Activated B cell treated with CpG ODN at 0.5 μM for 24 hours (primary cell): ENCODE results near the gene MIDN. TPM values are rescaled to one million over a fixed set of nuclear protein-coding genes. Genes with fewer than 3 reads are reported as not detected.

Experiments
- ATAC-seq: fragments of 200-7000 bp; cut with Tn5 transposase; one replicate; pipeline ENCODE4 v1.10.0; 2021; ENCODE audit warnings: low read depth, mild to moderate bottlenecking, moderate library complexity
- CTCF ChIA-PET: fragments of 350-600 bp; sonication (Branson Sonifier 250); formaldehyde crosslinking; loops from one replicate; lab custom pipeline; 2021; ENCODE audit warnings: antibody characterized with exemption; lab: Charles Lee
- POLR2A ChIA-PET: fragments of 350-600 bp; sonication (Branson Sonifier 250); formaldehyde crosslinking; loops from one replicate; lab custom pipeline; 2021; ENCODE audit warnings: antibody characterized with exemption; lab: Charles Lee
- DNase-seq: peaks from one replicate; pipeline ENCODE4 v3.0.0; 2022
- H3K27ac Mint-ChIP-seq: one replicate; pipeline ENCODE4 v1.8.0; 2020; ENCODE audit warnings: mixed read lengths
- H3K27me3 Mint-ChIP-seq: one replicate; pipeline ENCODE4 v1.8.0; 2021; ENCODE audit warnings: mixed read lengths
- H3K36me3 Mint-ChIP-seq: one replicate; pipeline ENCODE4 v1.8.0; 2021; ENCODE audit warnings: low read depth, mixed read lengths
- H3K4me1 Mint-ChIP-seq: one replicate; pipeline ENCODE4 v1.8.0; 2021; ENCODE audit warnings: mixed read lengths
- H3K4me3 Mint-ChIP-seq: one replicate; pipeline ENCODE4 v1.8.0; 2020; ENCODE audit warnings: mild to moderate bottlenecking, mixed read lengths
- H3K9me3 Mint-ChIP-seq: one replicate; pipeline ENCODE4 v1.8.0; 2020; ENCODE audit warnings: mixed read lengths
- CTCF ChIP-seq: fragments of 200-600 bp; IDR thresholded peaks from one replicate; pipeline ENCODE4 v1.8.0; 2022; ENCODE audit warnings: antibody characterized with exemption, mild to moderate bottlenecking
- intact Hi-C: fragments of 100-400 bp; cut with micrococcal nuclease; formaldehyde crosslinking; loops from one replicate; pipeline ENCODE4 v1.15.1; 2024
- total RNA-seq: library from RNA; stranded (reverse); gene quantifications from 2 replicates; pipeline ENCODE4 v1.2.3, GENCODE V29; 2022

MIDN gene
- total RNA-seq, 1 donor from 2014 or later, result 68.4 TPM

GRCh38 chr19:1282588-1283206 lies 34.3 kb downstream of the MIDN start:
- Mint-ChIP-seq H3K4me1 (peaks cover 16% of the 10 kb centered on the region), H3K4me3 (no peak overlapping the region), H3K9me3 (no peaks in the 10 kb centered on the region), H3K27ac (no peak overlapping the region), H3K36me3 (peaks cover 19% of the 10 kb centered on the region), H3K27me3 (peaks cover 23% of the 10 kb centered on the region)
- TF ChIP-seq CTCF, result no peak
- ChIA-PET POLR2A (interaction anchor here (1.8 kb wide), 1 partner anchor 14 kb away, joined by 8 read pairs; the partner anchor contains the start of gene CIRBP), CTCF (no interaction called here)
- no peak for ATAC-seq
- intact Hi-C loops, result no loop called here
- no peak for DNase-seq

- Mint-ChIP-seq H3K4me1 (peaks cover 16% of the 10 kb centered on the region), H3K9me3 (no peaks in the 10 kb centered on the region), H3K36me3 (peaks cover 13% of the 10 kb centered on the region), H3K27me3 (peaks cover 27% of the 10 kb centered on the region), H3K27ac (no peak overlapping the region), H3K4me3 (no peak overlapping the region)
- DNase-seq (no peak), ATAC-seq (no peak)
- no peak for TF ChIP-seq CTCF
- ChIA-PET CTCF (no interaction called here), POLR2A (interaction anchor here (0.5 to 1.8 kb wide), 2 partner anchors 14 to 555 kb away, joined by 3 to 8 read pairs; partner anchors contain the start of gene CIRBP)
- intact Hi-C loops, result no loop called here
Observed at GRCh38 chr19:1283207-1283916, 35.0 kb downstream of the MIDN start.

- POLR2A ChIA-PET, result interaction anchor here (0.5 to 1.8 kb wide), 3 partner anchors 9 to 555 kb away, joined by 3 to 8 read pairs (median 3); partner anchors contain the start of genes CIRBP and FAM174C
Observed at GRCh38 chr19:1283917-1284292, 35.5 kb downstream of the MIDN start.

GRCh38 chr19:1284293-1284978 lies 36.1 kb downstream of the MIDN start:
- no peaks in the 10 kb centered on the region for H3K9me3 Mint-ChIP-seq
- no peak for TF ChIP-seq CTCF
- DNase-seq (no peak), ATAC-seq (no peak)
- H3K4me1 Mint-ChIP-seq, result peaks cover 16% of the 10 kb centered on the region
- peak overlapping the region; percentile 19 for H3K4me3 Mint-ChIP-seq
- H3K36me3 Mint-ChIP-seq, result peaks cover 8% of the 10 kb centered on the region
- peaks cover 32% of the 10 kb centered on the region for H3K27me3 Mint-ChIP-seq
- ChIA-PET CTCF (no interaction called here), POLR2A (interaction anchor here (1.4 to 1.8 kb wide), 2 partner anchors 9 to 15 kb away, joined by 3 to 8 read pairs; partner anchors contain the start of genes CIRBP and FAM174C)
- intact Hi-C loops, result no loop called here
- H3K27ac Mint-ChIP-seq, result no peak overlapping the region

More at GRCh38 chr19:1283917-1284292, 35.5 kb downstream of the MIDN start:
- Mint-ChIP-seq H3K4me3 (no peak overlapping the region), H3K9me3 (no peaks in the 10 kb centered on the region), H3K4me1 (peaks cover 16% of the 10 kb centered on the region), H3K27me3 (peaks cover 28% of the 10 kb centered on the region), H3K27ac (no peak overlapping the region), H3K36me3 (peaks cover 13% of the 10 kb centered on the region)
- DNase-seq (no peak), ATAC-seq (no peak)
- no peak for TF ChIP-seq CTCF
- intact Hi-C loops, result no loop called here
- CTCF ChIA-PET, result no interaction called here
